Measurements from ENCODE around the gene NATD1.

NATD1 gene

DNA sequence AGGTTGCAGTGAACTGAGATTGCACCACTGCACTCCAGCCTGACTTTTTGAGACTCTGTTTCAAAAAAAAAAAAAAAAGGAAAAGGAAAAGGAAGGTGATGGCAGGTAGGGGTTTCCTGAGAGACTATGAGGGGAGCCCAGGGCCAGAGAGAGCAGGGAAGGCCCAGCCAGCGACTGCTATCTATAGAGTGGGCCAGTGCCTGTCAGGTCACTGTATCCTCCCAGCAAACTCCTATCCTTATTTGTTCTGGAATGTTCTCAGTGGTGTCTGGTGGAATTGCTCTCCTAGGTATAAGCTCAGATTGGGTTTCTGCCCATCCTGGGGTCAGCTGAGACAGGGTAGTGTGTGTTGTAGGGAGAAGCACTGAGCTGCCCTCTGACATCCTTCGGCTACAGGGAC lies 24.4 kb downstream of the NATD1 start:
- no peak for TF ChIP-seq RAD21 (IDR thresholded peaks at IDR 0.05; ENCODE audit: low read depth)
- TF ChIP-seq ZBTB7A (IDR thresholded peaks at IDR 0.05; ENCODE audit: low read depth) = no peak
- no peak for TF ChIP-seq YY1 (IDR thresholded peaks at IDR 0.05; ENCODE audit: low read depth)
- no peak for TF ChIP-seq FOXM1 (IDR thresholded peaks at IDR 0.05; ENCODE audit: borderline replicate concordance, low read depth)
- TF ChIP-seq CEBPB (IDR thresholded peaks at IDR 0.05) = no peak
- TF ChIP-seq NFIC (IDR thresholded peaks at IDR 0.05) = no peak
- no peak for TF ChIP-seq TEAD4 (IDR thresholded peaks at IDR 0.05)
- no peak for TF ChIP-seq TCF12 (IDR thresholded peaks at IDR 0.05; ENCODE audit: low read depth)
- TF ChIP-seq, protein P1, sequence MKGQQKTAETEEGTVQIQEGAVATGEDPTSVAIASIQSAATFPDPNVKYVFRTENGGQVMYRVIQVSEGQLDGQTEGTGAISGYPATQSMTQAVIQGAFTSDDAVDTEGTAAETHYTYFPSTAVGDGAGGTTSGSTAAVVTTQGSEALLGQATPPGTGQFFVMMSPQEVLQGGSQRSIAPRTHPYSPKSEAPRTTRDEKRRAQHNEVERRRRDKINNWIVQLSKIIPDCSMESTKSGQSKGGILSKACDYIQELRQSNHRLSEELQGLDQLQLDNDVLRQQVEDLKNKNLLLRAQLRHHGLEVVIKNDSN (IDR thresholded peaks at IDR 0.05) = no peak
- TF ChIP-seq, protein P2, sequence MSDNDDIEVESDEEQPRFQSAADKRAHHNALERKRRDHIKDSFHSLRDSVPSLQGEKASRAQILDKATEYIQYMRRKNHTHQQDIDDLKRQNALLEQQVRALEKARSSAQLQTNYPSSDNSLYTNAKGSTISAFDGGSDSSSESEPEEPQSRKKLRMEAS (IDR thresholded peaks at IDR 0.05) = no peak
- no peak for TF ChIP-seq EP300 (IDR thresholded peaks at IDR 0.05; ENCODE audit: borderline replicate concordance)
- no peak for TF ChIP-seq CREB1 (IDR thresholded peaks at IDR 0.05; ENCODE audit: low read depth)
- TF ChIP-seq, protein P3, sequence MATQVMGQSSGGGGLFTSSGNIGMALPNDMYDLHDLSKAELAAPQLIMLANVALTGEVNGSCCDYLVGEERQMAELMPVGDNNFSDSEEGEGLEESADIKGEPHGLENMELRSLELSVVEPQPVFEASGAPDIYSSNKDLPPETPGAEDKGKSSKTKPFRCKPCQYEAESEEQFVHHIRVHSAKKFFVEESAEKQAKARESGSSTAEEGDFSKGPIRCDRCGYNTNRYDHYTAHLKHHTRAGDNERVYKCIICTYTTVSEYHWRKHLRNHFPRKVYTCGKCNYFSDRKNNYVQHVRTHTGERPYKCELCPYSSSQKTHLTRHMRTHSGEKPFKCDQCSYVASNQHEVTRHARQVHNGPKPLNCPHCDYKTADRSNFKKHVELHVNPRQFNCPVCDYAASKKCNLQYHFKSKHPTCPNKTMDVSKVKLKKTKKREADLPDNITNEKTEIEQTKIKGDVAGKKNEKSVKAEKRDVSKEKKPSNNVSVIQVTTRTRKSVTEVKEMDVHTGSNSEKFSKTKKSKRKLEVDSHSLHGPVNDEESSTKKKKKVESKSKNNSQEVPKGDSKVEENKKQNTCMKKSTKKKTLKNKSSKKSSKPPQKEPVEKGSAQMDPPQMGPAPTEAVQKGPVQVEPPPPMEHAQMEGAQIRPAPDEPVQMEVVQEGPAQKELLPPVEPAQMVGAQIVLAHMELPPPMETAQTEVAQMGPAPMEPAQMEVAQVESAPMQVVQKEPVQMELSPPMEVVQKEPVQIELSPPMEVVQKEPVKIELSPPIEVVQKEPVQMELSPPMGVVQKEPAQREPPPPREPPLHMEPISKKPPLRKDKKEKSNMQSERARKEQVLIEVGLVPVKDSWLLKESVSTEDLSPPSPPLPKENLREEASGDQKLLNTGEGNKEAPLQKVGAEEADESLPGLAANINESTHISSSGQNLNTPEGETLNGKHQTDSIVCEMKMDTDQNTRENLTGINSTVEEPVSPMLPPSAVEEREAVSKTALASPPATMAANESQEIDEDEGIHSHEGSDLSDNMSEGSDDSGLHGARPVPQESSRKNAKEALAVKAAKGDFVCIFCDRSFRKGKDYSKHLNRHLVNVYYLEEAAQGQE (IDR thresholded peaks at IDR 0.05; ENCODE audit: low read depth) = no peak

DNA sequence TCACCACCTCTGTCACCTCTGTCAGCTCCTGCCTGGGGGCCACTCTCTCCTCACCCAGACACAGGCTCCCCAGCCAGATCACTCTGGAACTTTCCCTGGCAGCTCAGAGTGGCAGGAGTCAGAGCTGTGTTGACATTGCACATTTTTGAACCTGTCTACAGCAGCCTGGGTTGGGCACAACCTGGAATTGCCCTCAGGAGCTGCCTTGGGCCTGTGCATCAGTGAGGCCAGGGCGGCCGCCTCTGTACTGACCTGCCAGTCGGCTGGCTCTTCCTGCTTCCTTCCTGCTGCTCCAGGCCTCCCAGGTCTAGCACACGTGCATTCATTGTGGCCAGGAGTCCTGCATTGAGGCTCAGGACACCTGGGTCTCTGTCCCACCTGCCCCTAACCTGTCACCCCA lies 25.1 kb downstream of the NATD1 start:
- TF ChIP-seq EGR1 (IDR thresholded peaks at IDR 0.05) = no peak
- no peak for TF ChIP-seq TCF12 (IDR thresholded peaks at IDR 0.05; ENCODE audit: low read depth)
- no peak for TF ChIP-seq ZBTB7A (IDR thresholded peaks at IDR 0.05; ENCODE audit: low read depth)
- no peak for TF ChIP-seq YY1 (IDR thresholded peaks at IDR 0.05; ENCODE audit: low read depth)
- TF ChIP-seq, protein P1 (IDR thresholded peaks at IDR 0.05) = no peak
- TF ChIP-seq, protein P3 (IDR thresholded peaks at IDR 0.05; ENCODE audit: low read depth) = no peak
- no peak for TF ChIP-seq TEAD4 (IDR thresholded peaks at IDR 0.05)
- TF ChIP-seq TAF1 (IDR thresholded peaks at IDR 0.05; ENCODE audit: low read depth) = no peak
- no peak for TF ChIP-seq EP300 (IDR thresholded peaks at IDR 0.05; ENCODE audit: borderline replicate concordance)
- no peak for TF ChIP-seq CREB1 (IDR thresholded peaks at IDR 0.05; ENCODE audit: low read depth)
- no peak for TF ChIP-seq NFIC (IDR thresholded peaks at IDR 0.05)
- TF ChIP-seq CEBPB (IDR thresholded peaks at IDR 0.05) = no peak
- no peak for TF ChIP-seq RAD21 (IDR thresholded peaks at IDR 0.05; ENCODE audit: low read depth)
- TF ChIP-seq FOXM1 (IDR thresholded peaks at IDR 0.05; ENCODE audit: borderline replicate concordance, low read depth) = no peak
- TF ChIP-seq, protein P2 (IDR thresholded peaks at IDR 0.05) = no peak

DNA sequence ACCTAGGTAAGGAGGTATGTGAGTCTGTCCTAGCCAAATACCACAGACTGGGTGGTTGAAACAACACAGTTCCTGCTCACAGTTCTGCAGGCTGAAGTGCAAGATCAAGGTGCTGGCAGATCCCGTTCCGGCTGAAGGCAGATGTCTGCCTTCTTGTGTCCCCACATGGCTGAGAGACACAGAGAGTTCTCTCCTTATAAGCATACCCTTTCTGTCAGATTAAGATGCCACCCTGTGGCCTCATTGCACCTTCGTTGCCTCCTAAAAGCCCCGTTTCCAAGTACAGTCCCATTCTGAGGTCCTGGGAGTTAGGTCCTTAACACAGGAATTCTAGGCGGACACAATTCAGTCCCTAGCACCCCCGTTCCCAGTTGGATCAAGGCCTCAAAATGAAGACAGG lies 30.1 kb downstream of the NATD1 start:
- no peak for TF ChIP-seq EGR1 (IDR thresholded peaks at IDR 0.05)
- TF ChIP-seq FOXM1 (IDR thresholded peaks at IDR 0.05; ENCODE audit: borderline replicate concordance, low read depth) = no peak
- no peak for TF ChIP-seq NFIC (IDR thresholded peaks at IDR 0.05)
- TF ChIP-seq TCF12 (IDR thresholded peaks at IDR 0.05; ENCODE audit: low read depth) = no peak
- TF ChIP-seq, protein P1 (IDR thresholded peaks at IDR 0.05) = no peak
- no peak for TF ChIP-seq ZBTB7A (IDR thresholded peaks at IDR 0.05; ENCODE audit: low read depth)
- no peak for TF ChIP-seq YY1 (IDR thresholded peaks at IDR 0.05; ENCODE audit: low read depth)
- no peak for TF ChIP-seq CEBPB (IDR thresholded peaks at IDR 0.05)
- TF ChIP-seq EP300 (IDR thresholded peaks at IDR 0.05; ENCODE audit: borderline replicate concordance) = no peak
- TF ChIP-seq TAF1 (IDR thresholded peaks at IDR 0.05; ENCODE audit: low read depth) = no peak
- TF ChIP-seq RAD21 (IDR thresholded peaks at IDR 0.05; ENCODE audit: low read depth) = no peak

DNA sequence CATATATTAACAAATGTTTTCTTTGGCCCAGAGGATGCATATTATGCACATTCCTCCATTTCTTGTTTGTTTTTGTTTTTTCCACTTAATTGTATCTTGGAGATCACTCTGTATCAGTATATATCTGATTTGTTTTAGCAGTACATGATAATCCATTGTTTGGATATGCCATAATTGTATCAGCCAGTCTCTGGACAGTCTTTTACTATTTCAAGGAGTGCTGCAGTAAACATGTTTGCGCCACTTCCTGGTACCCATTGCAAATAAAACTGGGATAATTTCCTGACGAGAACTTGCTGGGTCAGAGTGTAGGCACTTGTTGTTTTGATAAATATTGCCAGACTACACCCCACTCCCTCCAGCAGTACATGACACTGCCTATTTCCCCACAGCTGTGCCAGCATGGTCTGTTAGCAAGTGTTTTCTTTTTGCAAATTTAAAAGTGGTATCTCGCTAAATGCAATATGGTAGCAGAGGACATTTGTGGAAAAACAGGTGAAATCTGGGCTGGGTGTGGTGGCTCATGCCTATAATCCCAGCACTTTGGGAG lies 34.3 kb downstream of the NATD1 start:
- TF ChIP-seq, protein P2 (IDR thresholded peaks at IDR 0.05) = no peak
- TF ChIP-seq FOXM1 (IDR thresholded peaks at IDR 0.05; ENCODE audit: borderline replicate concordance, low read depth) = no peak
- no peak for TF ChIP-seq EP300 (IDR thresholded peaks at IDR 0.05; ENCODE audit: borderline replicate concordance)
- TF ChIP-seq YY1 (IDR thresholded peaks at IDR 0.05; ENCODE audit: low read depth) = no peak
- TF ChIP-seq TCF12 (IDR thresholded peaks at IDR 0.05; ENCODE audit: low read depth) = no peak
- TF ChIP-seq NFIC (IDR thresholded peaks at IDR 0.05) = no peak
- TF ChIP-seq, protein P3 (IDR thresholded peaks at IDR 0.05; ENCODE audit: low read depth) = no peak
- TF ChIP-seq, protein P1 (IDR thresholded peaks at IDR 0.05) = no peak
- TF ChIP-seq CREB1 (IDR thresholded peaks at IDR 0.05; ENCODE audit: low read depth) = no peak
- TF ChIP-seq EGR1 (IDR thresholded peaks at IDR 0.05) = no peak
- TF ChIP-seq ZBTB7A (IDR thresholded peaks at IDR 0.05; ENCODE audit: low read depth) = no peak
- TF ChIP-seq TAF1 (IDR thresholded peaks at IDR 0.05; ENCODE audit: low read depth) = no peak
- no peak for TF ChIP-seq RAD21 (IDR thresholded peaks at IDR 0.05; ENCODE audit: low read depth)

All from Ishikawa (cell line).